22Rv1 (cell line): ENCODE measurements around the gene ARSG.

Source experiments
- H3K27ac ChIP-seq: fragments of 450-650 bp; 2 replicates; pipeline ENCODE4 v1.5.1; 2017
- CTCF ChIP-seq: fragments of 450-650 bp; IDR thresholded peaks from 2 replicates; pipeline ENCODE4 v1.5.1; 2017; ENCODE audit warnings: mild to moderate bottlenecking
- ZFX ChIP-seq: fragments of 450-650 bp; IDR thresholded peaks from 2 replicates; pipeline ENCODE4 v1.6.1; 2017; ENCODE audit warnings: antibody characterized with exemption, borderline replicate concordance

Gene ARSG

DNA sequence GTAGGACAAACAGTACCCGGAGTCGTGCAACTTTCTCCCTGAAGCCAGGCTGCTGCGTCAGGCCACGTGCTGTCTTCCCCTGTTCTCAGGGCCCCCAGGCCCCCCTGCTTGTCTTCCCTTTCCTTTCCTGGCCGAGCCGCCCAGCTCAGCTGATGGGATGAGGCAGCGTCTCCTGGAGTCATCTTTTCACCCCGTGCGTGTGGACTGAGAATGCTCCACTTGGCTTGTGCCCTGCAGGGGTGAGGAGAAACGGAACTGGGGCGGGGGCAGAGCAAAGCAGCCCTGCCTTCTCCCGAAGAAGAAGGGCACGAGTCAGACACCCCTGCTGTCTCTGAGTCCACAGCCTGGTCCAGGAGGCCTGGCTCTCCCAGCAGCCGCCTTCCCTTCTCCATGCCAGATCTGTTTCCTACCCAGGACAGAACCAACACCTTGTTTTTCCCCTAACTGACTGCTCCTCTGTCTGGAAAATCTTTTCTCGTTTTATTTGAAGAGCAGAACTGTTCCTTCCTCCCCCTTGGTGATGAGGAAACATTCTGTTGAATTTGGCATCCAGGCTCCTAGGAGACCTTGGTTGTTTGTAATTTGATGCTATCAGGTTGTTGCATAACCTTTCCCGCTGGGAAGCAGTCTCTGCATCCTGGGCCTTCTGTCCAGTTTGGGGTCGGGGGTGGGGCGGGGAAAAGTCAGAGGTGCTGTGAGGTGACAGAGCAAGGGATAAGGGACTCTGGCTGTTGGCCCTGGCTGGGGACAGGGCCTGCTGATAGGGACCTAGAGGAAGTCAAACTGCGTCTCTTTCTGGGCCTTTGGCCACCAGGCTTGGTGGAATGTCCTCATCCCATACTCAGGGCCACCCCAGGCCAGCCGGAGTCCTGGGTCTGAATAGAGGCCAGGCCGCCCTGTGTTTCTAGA, 87.2 kb downstream of the ARSG start:
- peak overlapping the region; percentile 96 for H3K27ac ChIP-seq
- TF ChIP-seq CTCF (no peak), ZFX (no peak)

DNA sequence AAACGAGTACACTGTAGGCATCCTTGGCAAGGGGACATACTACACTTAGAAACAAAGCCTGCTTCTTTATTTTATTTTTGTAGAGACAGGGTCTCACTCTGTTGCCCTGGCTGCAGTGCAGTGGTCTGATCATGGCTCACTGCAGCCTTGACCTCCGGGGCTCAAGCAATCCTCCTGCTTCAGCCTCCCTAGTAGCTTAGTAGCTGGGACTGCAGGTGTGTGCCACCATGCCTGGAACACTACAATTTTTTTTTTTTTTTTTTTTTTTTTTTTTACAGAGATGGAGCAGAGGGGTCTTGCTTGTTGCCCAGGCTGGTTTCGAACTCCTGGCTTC, 87.8 kb downstream of the ARSG start:
- TF ChIP-seq CTCF (no peak), ZFX (no peak)
- peak overlapping the region; percentile 96 for H3K27ac ChIP-seq

DNA sequence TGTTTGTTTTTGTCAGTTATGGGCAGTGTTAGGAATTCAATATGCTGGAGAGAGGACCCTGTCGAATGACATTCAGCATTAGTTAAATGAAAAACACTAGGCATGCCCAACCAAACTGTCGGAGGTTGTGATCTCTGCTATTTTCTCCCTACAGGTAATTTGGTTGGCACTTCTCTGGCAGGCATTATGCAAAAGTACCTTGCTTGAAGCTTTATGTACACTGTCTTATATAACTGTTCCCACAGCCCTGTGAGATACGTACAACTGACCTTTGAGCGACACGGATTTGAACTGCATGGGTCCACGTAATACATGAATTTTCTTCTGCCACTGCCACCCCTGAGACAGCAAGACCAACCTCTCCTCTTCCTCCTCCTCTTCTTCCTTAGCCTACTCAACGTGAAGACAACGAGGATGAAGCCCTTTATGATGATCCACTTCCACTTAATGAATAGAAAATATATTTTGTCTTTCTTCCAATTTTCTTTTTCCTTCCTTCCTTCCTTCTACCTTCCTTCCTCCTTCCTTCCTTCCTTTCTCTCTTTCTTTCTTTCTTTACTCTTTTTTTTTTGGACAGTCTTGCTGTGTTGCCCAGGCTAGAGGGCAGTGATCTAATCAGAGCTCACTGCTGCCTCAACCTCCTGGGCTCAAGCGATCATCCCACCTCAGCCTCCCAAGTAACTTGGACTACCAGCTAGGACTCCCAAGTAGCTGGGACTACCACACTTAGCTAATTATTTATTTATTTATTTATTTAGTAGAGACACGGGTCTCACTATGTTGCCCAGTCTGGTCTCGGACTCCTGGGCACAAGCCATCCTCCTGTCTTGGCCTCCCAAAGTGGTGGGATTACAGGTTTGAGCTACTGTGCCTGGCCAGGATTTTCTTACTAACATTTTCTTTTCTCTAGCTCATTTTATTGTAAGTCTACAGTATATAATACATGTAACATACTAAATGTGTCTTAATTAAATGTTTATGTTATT, 88.7 kb downstream of the ARSG start:
- H3K27ac ChIP-seq: peak overlapping the region; percentile 96; the same call in 1 of the 2 replicates
- TF ChIP-seq CTCF (no peak), ZFX (no peak)

- TF ChIP-seq CTCF: no peak
- TF ChIP-seq ZFX: no peak
- H3K27ac ChIP-seq: no peak overlapping the region
Observed at GRCh38 chr17:68381076-68381900, 90.0 kb downstream of the ARSG start.

GRCh38 chr17:68382582-68383085, 91.3 kb downstream of the ARSG start:
- H3K27ac ChIP-seq: no peak overlapping the region
- no peak for TF ChIP-seq ZFX
- TF ChIP-seq CTCF: no peak

DNA sequence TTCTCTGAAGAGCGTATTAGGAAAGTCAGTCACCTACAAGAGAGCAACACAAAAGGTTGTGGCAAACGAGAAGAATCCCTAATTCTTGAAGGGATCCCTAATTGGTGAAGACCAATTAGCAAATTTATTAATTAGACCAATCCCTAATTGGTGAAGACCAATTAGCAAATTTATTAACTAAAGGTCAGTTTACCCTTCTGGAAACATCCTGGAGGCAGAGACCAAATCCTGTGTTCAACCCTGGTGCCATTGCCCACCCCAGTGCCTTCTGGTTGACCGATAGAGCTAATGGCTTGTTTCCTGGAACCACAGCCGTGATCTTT, 91.8 kb downstream of the ARSG start:
- no peak overlapping the region for H3K27ac ChIP-seq
- TF ChIP-seq CTCF: no peak
- TF ChIP-seq ZFX: no peak
